CD4-positive, alpha-beta T cell treated with Interleukin-1 beta for 1 hour (primary cell): ENCODE results near the gene ACSL6.

ENCODE experiments used
- DNase-seq, 2 donors: peaks; one replicate each; pipeline ENCODE4 v3.0.0-alpha.2; 2020 to 2022

ACSL6 gene

GRCh38 chr5:132044207-132044606, 32.7 kb upstream of the ACSL6 start:
- peak in 1 of 2 donors; percentile 6 for DNase-seq

GRCh38 chr5:132037353-132037752, 25.9 kb upstream of the ACSL6 start:
- DNase-seq, result no peak

GRCh38 chr5:132033122-132033521, 21.7 kb upstream of the ACSL6 start:
- no peak for DNase-seq

- no peak for DNase-seq
Measured at GRCh38 chr5:132032196-132032595, 20.7 kb upstream of the ACSL6 start.

- DNase-seq, result no peak
Measured at GRCh38 chr5:132030610-132031009, 19.2 kb upstream of the ACSL6 start.

- DNase-seq, result no peak
Measured at GRCh38 chr5:132029609-132030330, 18.3 kb upstream of the ACSL6 start.

- DNase-seq, result no peak
Measured at GRCh38 chr5:132027027-132027426, 15.6 kb upstream of the ACSL6 start.

- DNase-seq, result peak; percentile 59 to 66
Measured at GRCh38 chr5:132026516-132027008, 15.1 kb upstream of the ACSL6 start.

GRCh38 chr5:132025403-132025971, 14.0 kb upstream of the ACSL6 start:
- no peak for DNase-seq

GRCh38 chr5:132024789-132025402, 13.4 kb upstream of the ACSL6 start:
- no peak for DNase-seq

GRCh38 chr5:132024117-132024435, 12.6 kb upstream of the ACSL6 start:
- DNase-seq, result no peak

- DNase-seq, result no peak
Measured at GRCh38 chr5:132023258-132024116, 12.0 kb upstream of the ACSL6 start.

- DNase-seq, result no peak
Measured at GRCh38 chr5:132022737-132023136, 11.3 kb upstream of the ACSL6 start.

- no peak for DNase-seq
Measured at GRCh38 chr5:132021654-132022053, 10.2 kb upstream of the ACSL6 start.

GRCh38 chr5:132020568-132021339, 9.3 kb upstream of the ACSL6 start:
- DNase-seq, result no peak

GRCh38 chr5:132019857-132020555, 8.5 kb upstream of the ACSL6 start:
- DNase-seq, result peak; percentile 60 to 80

- no peak for DNase-seq
Measured at GRCh38 chr5:132019337-132019736, 7.9 kb upstream of the ACSL6 start.

- no peak for DNase-seq
Measured at GRCh38 chr5:132017738-132018625, 6.5 kb upstream of the ACSL6 start.

GRCh38 chr5:132017316-132017715, 5.9 kb upstream of the ACSL6 start:
- DNase-seq, result no peak

- no peak for DNase-seq
Measured at GRCh38 chr5:132016721-132017250, 5.3 kb upstream of the ACSL6 start.

- no peak for DNase-seq
Measured at GRCh38 chr5:132013711-132014110, 2.3 kb upstream of the ACSL6 start.
